ENCODE data around the gene RGS12.

Gene RGS12

GRCh38 chr4:3268395-3269104 is 24.3 kb upstream of the RGS12 start:
- Histone ChIP-seq H3K27ac (ENCODE audit: low read depth, low read length) (no peak overlapping the region), H2BK12ac (ENCODE audit: low read length) (no peak overlapping the region), H3K9ac (ENCODE audit: low read length) (no peak overlapping the region), H2AK5ac (ENCODE audit: low read length) (no peak overlapping the region), H3K14ac (ENCODE audit: low read length) (no peak overlapping the region), H4K91ac (ENCODE audit: low read depth, low read length) (no peak overlapping the region), H3K4me2 (ENCODE audit: low read length) (no peak overlapping the region), H2BK5ac (ENCODE audit: low read depth, low read length, poor library complexity) (no peak overlapping the region), H3K4me3 (ENCODE audit: low read depth, low read length) (no peak overlapping the region), H2BK120ac (ENCODE audit: insufficient read depth, low read length, poor library complexity) (no peak overlapping the region), H3K79me2 (ENCODE audit: control insufficient read depth, insufficient read depth, low read length, poor library complexity) (no peaks in the 10 kb centered on the region), H3K4me1 (ENCODE audit: control insufficient read depth in 1 of 2, insufficient read depth in 2 of 2, low read length in 2 of 2) (peaks cover 0 to 6% of the 10 kb centered on the region in 2 experiments), H3K4ac (ENCODE audit: low read depth, low read length) (no peak overlapping the region), H3K18ac (ENCODE audit: low read length) (no peak overlapping the region), H4K8ac (ENCODE audit: low read depth, low read length) (no peak overlapping the region), H4K12ac (ENCODE audit: low read depth, low read length) (no peak overlapping the region), H2AFZ (ENCODE audit: insufficient read depth, low read length, poor library complexity) (no peak overlapping the region), H3K23ac (ENCODE audit: low read length) (no peak overlapping the region), H3K27me3 (ENCODE audit: insufficient read depth, low read length) (no peaks in the 10 kb centered on the region), H3K79me1 (ENCODE audit: low read length) (no peaks in the 10 kb centered on the region), H3K36me3 (ENCODE audit: control insufficient read depth in 1 of 2, insufficient read depth in 2 of 2, low read length in 2 of 2) (no peaks in the 10 kb centered on the region), H3K9me3 (ENCODE audit: insufficient read depth, low read depth, low read length) (no peaks in the 10 kb centered on the region)
- no CpG with 5 or more reads among the region's 17 CpGs for WGBS (ENCODE audit: extremely low coverage, insufficient coverage, insufficient read length)
- DNase-seq, result no peak

GRCh38 chr4:3269105-3269927 is 23.5 kb upstream of the RGS12 start:
- peaks cover 0 to 6% of the 10 kb centered on the region in 2 experiments for H3K4me1 ChIP-seq (ENCODE audit: control insufficient read depth in 1 of 2, insufficient read depth in 2 of 2, low read length in 2 of 2)
- H2AFZ ChIP-seq (ENCODE audit: insufficient read depth, low read length, poor library complexity), result no peak overlapping the region
- no peaks in the 10 kb centered on the region for H3K79me1 ChIP-seq (ENCODE audit: low read length)
- H2BK120ac ChIP-seq (ENCODE audit: insufficient read depth, low read length, poor library complexity), result no peak overlapping the region
- no peak overlapping the region for H4K8ac ChIP-seq (ENCODE audit: low read depth, low read length)
- H4K91ac ChIP-seq (ENCODE audit: low read depth, low read length), result no peak overlapping the region
- no peaks in the 10 kb centered on the region for H3K79me2 ChIP-seq (ENCODE audit: control insufficient read depth, insufficient read depth, low read length, poor library complexity)
- DNase-seq, result no peak
- H3K14ac ChIP-seq (ENCODE audit: low read length), result no peak overlapping the region
- H3K9me3 ChIP-seq (ENCODE audit: insufficient read depth, low read depth, low read length), result no peaks in the 10 kb centered on the region
- WGBS (ENCODE audit: extremely low coverage, insufficient coverage, insufficient read length), result no CpG with 5 or more reads among the region's 25 CpGs
- H2BK12ac ChIP-seq (ENCODE audit: low read length), result no peak overlapping the region
- H3K4me3 ChIP-seq (ENCODE audit: low read depth, low read length), result no peak overlapping the region
- H3K18ac ChIP-seq (ENCODE audit: low read length), result no peak overlapping the region
- no peak overlapping the region for H3K4ac ChIP-seq (ENCODE audit: low read depth, low read length)
- H3K27ac ChIP-seq (ENCODE audit: low read depth, low read length), result no peak overlapping the region
- H2AK5ac ChIP-seq (ENCODE audit: low read length), result no peak overlapping the region
- H2BK5ac ChIP-seq (ENCODE audit: low read depth, low read length, poor library complexity), result no peak overlapping the region
- no peaks in the 10 kb centered on the region for H3K27me3 ChIP-seq (ENCODE audit: insufficient read depth, low read length)
- no peak overlapping the region for H4K12ac ChIP-seq (ENCODE audit: low read depth, low read length)
- no peak overlapping the region for H3K9ac ChIP-seq (ENCODE audit: low read length)
- H3K23ac ChIP-seq (ENCODE audit: low read length), result no peak overlapping the region
- H3K4me2 ChIP-seq (ENCODE audit: low read length), result no peak overlapping the region
- H3K36me3 ChIP-seq (ENCODE audit: control insufficient read depth in 1 of 2, insufficient read depth in 2 of 2, low read length in 2 of 2), result no peaks in the 10 kb centered on the region

- Histone ChIP-seq H2AFZ (ENCODE audit: insufficient read depth, low read length, poor library complexity) (no peak overlapping the region), H3K18ac (ENCODE audit: low read length) (no peak overlapping the region), H2BK12ac (ENCODE audit: low read length) (no peak overlapping the region), H3K27me3 (ENCODE audit: insufficient read depth, low read length) (no peaks in the 10 kb centered on the region), H3K14ac (ENCODE audit: low read length) (no peak overlapping the region), H3K79me2 (ENCODE audit: control insufficient read depth, insufficient read depth, low read length, poor library complexity) (no peaks in the 10 kb centered on the region), H3K4me2 (ENCODE audit: low read length) (no peak overlapping the region), H3K36me3 (ENCODE audit: control insufficient read depth in 1 of 2, insufficient read depth in 2 of 2, low read length in 2 of 2) (no peaks in the 10 kb centered on the region), H2BK120ac (ENCODE audit: insufficient read depth, low read length, poor library complexity) (no peak overlapping the region), H2BK5ac (ENCODE audit: low read depth, low read length, poor library complexity) (no peak overlapping the region), H4K8ac (ENCODE audit: low read depth, low read length) (no peak overlapping the region), H4K12ac (ENCODE audit: low read depth, low read length) (no peak overlapping the region), H4K91ac (ENCODE audit: low read depth, low read length) (no peak overlapping the region), H2AK5ac (ENCODE audit: low read length) (no peak overlapping the region), H3K27ac (ENCODE audit: low read depth, low read length) (no peak overlapping the region), H3K9ac (ENCODE audit: low read length) (no peak overlapping the region), H3K9me3 (ENCODE audit: insufficient read depth, low read depth, low read length) (no peaks in the 10 kb centered on the region), H3K4me3 (ENCODE audit: low read depth, low read length) (no peak overlapping the region), H3K79me1 (ENCODE audit: low read length) (no peaks in the 10 kb centered on the region), H3K4ac (ENCODE audit: low read depth, low read length) (no peak overlapping the region), H3K4me1 (ENCODE audit: control insufficient read depth in 1 of 2, insufficient read depth in 2 of 2, low read length in 2 of 2) (peaks cover 0 to 6% of the 10 kb centered on the region in 2 experiments), H3K23ac (ENCODE audit: low read length) (no peak overlapping the region)
- no peak for DNase-seq
- WGBS (ENCODE audit: extremely low coverage, insufficient coverage, insufficient read length), result no CpG with 5 or more reads among the region's 17 CpGs
These were observed 22.7 kb upstream of the RGS12 start for GRCh38 chr4:3269991-3270611.

- H4K12ac ChIP-seq (ENCODE audit: low read depth, low read length), result no peak overlapping the region
- H3K18ac ChIP-seq (ENCODE audit: low read length), result no peak overlapping the region
- H2BK12ac ChIP-seq (ENCODE audit: low read length), result no peak overlapping the region
- H3K9ac ChIP-seq (ENCODE audit: low read length), result no peak overlapping the region
- WGBS (ENCODE audit: extremely low coverage, insufficient coverage, insufficient read length), result no CpG with 5 or more reads among the region's 14 CpGs
- H3K36me3 ChIP-seq (ENCODE audit: control insufficient read depth in 1 of 2, insufficient read depth in 2 of 2, low read length in 2 of 2), result no peaks in the 10 kb centered on the region
- no peaks in the 10 kb centered on the region for H3K27me3 ChIP-seq (ENCODE audit: insufficient read depth, low read length)
- H3K4me3 ChIP-seq (ENCODE audit: low read depth, low read length), result no peak overlapping the region
- no peak overlapping the region for H2BK5ac ChIP-seq (ENCODE audit: low read depth, low read length, poor library complexity)
- no peak overlapping the region for H2AK5ac ChIP-seq (ENCODE audit: low read length)
- H3K23ac ChIP-seq (ENCODE audit: low read length), result no peak overlapping the region
- no peak overlapping the region for H2BK120ac ChIP-seq (ENCODE audit: insufficient read depth, low read length, poor library complexity)
- H3K79me2 ChIP-seq (ENCODE audit: control insufficient read depth, insufficient read depth, low read length, poor library complexity), result no peaks in the 10 kb centered on the region
- no peak overlapping the region for H4K91ac ChIP-seq (ENCODE audit: low read depth, low read length)
- H3K14ac ChIP-seq (ENCODE audit: low read length), result no peak overlapping the region
- H3K9me3 ChIP-seq (ENCODE audit: insufficient read depth, low read depth, low read length), result no peaks in the 10 kb centered on the region
- H3K4me1 ChIP-seq (ENCODE audit: control insufficient read depth in 1 of 2, insufficient read depth in 2 of 2, low read length in 2 of 2), result peaks cover 0 to 6% of the 10 kb centered on the region in 2 experiments
- no peak overlapping the region for H4K8ac ChIP-seq (ENCODE audit: low read depth, low read length)
- no peak for DNase-seq
- no peaks in the 10 kb centered on the region for H3K79me1 ChIP-seq (ENCODE audit: low read length)
- no peak overlapping the region for H3K4me2 ChIP-seq (ENCODE audit: low read length)
- no peak overlapping the region for H3K4ac ChIP-seq (ENCODE audit: low read depth, low read length)
- no peak overlapping the region for H3K27ac ChIP-seq (ENCODE audit: low read depth, low read length)
- no peak overlapping the region for H2AFZ ChIP-seq (ENCODE audit: insufficient read depth, low read length, poor library complexity)
These were observed 21.7 kb upstream of the RGS12 start for GRCh38 chr4:3271131-3271530.

All from trophoblast cell (in vitro differentiated cells and primary cell).